RWPE2 (cell line): ENCODE results near the gene ZNF175.

Source experiments
- ATAC-seq: fragments of 200-7000 bp; cut with Tn5 transposase; 3 replicates; pipeline ENCODE4 v1.9.1; 2021; ENCODE audit warnings: low read depth
- DNase-seq: peaks from one replicate; pipeline ENCODE4 v3.0.0-alpha.2; 2020; ENCODE audit warnings: low spot score
- H3K27ac ChIP-seq: fragments of 450-650 bp; 2 replicates; pipeline ENCODE4 v1.5.1; 2017; ENCODE audit warnings: mild to moderate bottlenecking; ENCODE audit not compliant: poor library complexity, severe bottlenecking
- H3K27me3 ChIP-seq: fragments of 250-450 bp; sonication (Bioruptor Pico); 2 replicates; pipeline ENCODE4 v1.5.1; 2021; ENCODE audit warnings: mild to moderate bottlenecking, moderate library complexity; ENCODE audit not compliant: insufficient read depth, poor library complexity, severe bottlenecking
- H3K36me3 ChIP-seq: fragments of 250-450 bp; sonication (Bioruptor Pico); 2 replicates; pipeline ENCODE4 v1.5.1; 2020; ENCODE audit warnings: low read depth, mild to moderate bottlenecking, moderate library complexity
- H3K4me1 ChIP-seq: fragments of 250-450 bp; sonication (Bioruptor Pico); 2 replicates; pipeline ENCODE4 v1.5.1; 2021; ENCODE audit warnings: mild to moderate bottlenecking, moderate library complexity; ENCODE audit not compliant: insufficient read depth, poor library complexity, severe bottlenecking
- H3K4me3 ChIP-seq: fragments of 250-450 bp; sonication (Bioruptor Pico); 2 replicates; pipeline ENCODE4 v1.5.1; 2021; ENCODE audit warnings: mild to moderate bottlenecking, moderate library complexity; ENCODE audit not compliant: severe bottlenecking
- H3K9me3 ChIP-seq: fragments of 250-450 bp; sonication (Bioruptor Pico); 2 replicates; pipeline ENCODE4 v1.5.1; 2021; ENCODE audit warnings: mild to moderate bottlenecking, moderate library complexity; ENCODE audit not compliant: severe bottlenecking
- CTCF ChIP-seq: fragments of 450-650 bp; IDR thresholded peaks from one replicate; pipeline ENCODE4 v1.5.1; 2017; ENCODE audit warnings: mild to moderate bottlenecking, moderate library complexity; ENCODE audit not compliant: poor library complexity, severe bottlenecking

The ZNF175 gene

GRCh38 chr19:51570962-51571575, at the start of gene ZNF175:
ZNF175 (plus strand) TSS chr19:51571283; CDS start chr19:51573330, 2,047 bp downstream.
- Histone ChIP-seq H3K27ac (no peak within 1 kb of the TSS), H3K36me3 (peaks cover 33% of the 10 kb centered on the region), H3K4me1 (peaks cover 5% of the 10 kb centered on the region), H3K4me3 (peak within 1 kb of the TSS; percentile 48), H3K9me3 (no peaks in the 10 kb centered on the region), H3K27me3 (peaks cover 11% of the 10 kb centered on the region)
- ATAC-seq (peak; percentile 95), DNase-seq (peak; percentile 76)
- TF ChIP-seq CTCF, result no peak

GRCh38 chr19:51521357-51521756, 49.7 kb upstream of the ZNF175 start:
- Histone ChIP-seq H3K4me1 (no peaks in the 10 kb centered on the region), H3K9me3 (peaks cover 3% of the 10 kb centered on the region), H3K27me3 (no peaks in the 10 kb centered on the region), H3K4me3 (no peak overlapping the region), H3K27ac (no peak overlapping the region), H3K36me3 (no peaks in the 10 kb centered on the region)
- no peak for DNase-seq
- no peak for TF ChIP-seq CTCF
- ATAC-seq, result no peak

- Histone ChIP-seq H3K4me1 (no peaks in the 10 kb centered on the region), H3K27ac (no peak overlapping the region), H3K4me3 (no peak overlapping the region), H3K36me3 (no peaks in the 10 kb centered on the region), H3K27me3 (no peaks in the 10 kb centered on the region), H3K9me3 (peaks cover 3% of the 10 kb centered on the region)
- TF ChIP-seq CTCF, result no peak
- DNase-seq (no peak), ATAC-seq (no peak)
Observed at GRCh38 chr19:51521781-51522180, 49.3 kb upstream of the ZNF175 start.

GRCh38 chr19:51524666-51525264, 46.3 kb upstream of the ZNF175 start:
- no peaks in the 10 kb centered on the region for H3K4me1 ChIP-seq
- no peaks in the 10 kb centered on the region for H3K9me3 ChIP-seq
- no peak overlapping the region for H3K4me3 ChIP-seq
- TF ChIP-seq CTCF, result no peak
- ATAC-seq (no peak), DNase-seq (no peak)
- H3K36me3 ChIP-seq, result no peaks in the 10 kb centered on the region
- H3K27ac ChIP-seq, result no peak overlapping the region
- no peaks in the 10 kb centered on the region for H3K27me3 ChIP-seq

GRCh38 chr19:51525651-51526050, 45.4 kb upstream of the ZNF175 start:
- H3K36me3 ChIP-seq, result no peaks in the 10 kb centered on the region
- no peak for ATAC-seq
- no peak for TF ChIP-seq CTCF
- H3K4me3 ChIP-seq, result no peak overlapping the region
- no peaks in the 10 kb centered on the region for H3K4me1 ChIP-seq
- H3K27me3 ChIP-seq, result no peaks in the 10 kb centered on the region
- no peak overlapping the region for H3K27ac ChIP-seq
- DNase-seq, result no peak
- no peaks in the 10 kb centered on the region for H3K9me3 ChIP-seq
